Measurements from ENCODE around the gene PHACTR3. TPM values are rescaled to one million over a fixed set of nuclear protein-coding genes. Genes with fewer than 3 reads are reported as not detected.

Gene PHACTR3
- total RNA-seq, 4 donors from 2014 or later, result 0.54 to 0.81 (median 0.59) TPM; not detected in 1

DNA sequence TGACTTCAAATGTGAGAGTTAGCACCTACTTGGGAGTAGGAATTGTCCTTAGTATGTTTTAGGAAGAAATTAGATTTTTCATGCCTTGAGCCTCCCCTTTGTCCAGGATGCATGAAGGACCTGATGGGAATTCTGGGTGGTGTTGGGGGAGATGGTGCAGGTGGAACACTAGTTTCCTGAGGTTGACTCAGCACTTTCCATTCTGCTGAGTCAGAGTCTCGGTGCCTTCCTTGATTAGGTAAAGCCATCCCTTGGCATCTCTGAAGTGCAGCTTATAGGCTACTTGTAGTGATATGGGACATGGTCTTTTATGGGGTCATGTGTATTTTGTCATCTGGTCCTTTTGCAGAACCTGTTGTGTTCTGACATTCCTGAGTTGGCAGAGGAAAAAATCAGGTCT, 105.3 kb downstream of the PHACTR3 start:
- no peak for ATAC-seq
- no peak overlapping the region for H3K27ac ChIP-seq
- peaks cover 25% of the 10 kb centered on the region for H3K27me3 ChIP-seq
- H3K4me3 ChIP-seq, result no peak overlapping the region
- no peaks in the 10 kb centered on the region for H3K4me1 ChIP-seq
- WGBS, 2 donors (ENCODE audit: low coverage in 1 of 2), result no CpG with 5 or more reads among the region's 1 CpG
- TF ChIP-seq POLR2A (IDR thresholded peaks at IDR 0.05), result no peak
- no peak for TF ChIP-seq CTCF (IDR thresholded peaks at IDR 0.05)
- no peak for TF ChIP-seq EP300 (IDR thresholded peaks at IDR 0.05)
- TF ChIP-seq POLR2AphosphoS5 (IDR thresholded peaks at IDR 0.05), result no peak
- peaks cover 0 to 6% (median 0%) of the 10 kb centered on the region in 3 donors for H3K9me3 ChIP-seq
- H3K36me3 ChIP-seq, result no peaks in the 10 kb centered on the region

DNA sequence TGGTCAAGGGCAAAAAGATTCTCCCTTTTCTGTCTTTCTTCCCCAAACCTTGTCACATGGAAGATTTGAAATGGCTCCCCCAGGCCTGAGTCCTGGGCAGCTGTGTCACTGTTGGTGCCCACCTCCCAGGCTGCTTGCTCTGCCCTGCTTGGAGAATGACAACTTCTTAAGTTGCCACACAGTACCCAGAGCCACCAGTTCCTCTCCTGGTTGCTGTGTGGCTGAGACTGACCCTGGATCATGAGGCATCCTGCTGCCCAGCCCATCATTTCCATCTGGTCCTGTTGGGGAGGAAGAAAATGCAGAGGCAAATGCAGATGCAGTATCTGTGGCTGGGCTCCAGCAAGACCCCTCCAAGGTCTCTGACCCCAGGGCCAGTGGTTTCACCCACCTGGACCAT, 113.7 kb downstream of the PHACTR3 start:
- no peaks in the 10 kb centered on the region for H3K4me1 ChIP-seq
- no peaks in the 10 kb centered on the region for H3K9me3 ChIP-seq
- H3K27me3 ChIP-seq, result peaks cover 13% of the 10 kb centered on the region
- H3K27ac ChIP-seq, result no peak overlapping the region
- no peak overlapping the region for H3K4me3 ChIP-seq
- TF ChIP-seq POLR2A (IDR thresholded peaks at IDR 0.05) (no peak), EP300 (IDR thresholded peaks at IDR 0.05) (no peak), POLR2AphosphoS5 (IDR thresholded peaks at IDR 0.05) (no peak), CTCF (IDR thresholded peaks at IDR 0.05) (no peak)
- no peak for ATAC-seq
- no peaks in the 10 kb centered on the region for H3K36me3 ChIP-seq

DNA sequence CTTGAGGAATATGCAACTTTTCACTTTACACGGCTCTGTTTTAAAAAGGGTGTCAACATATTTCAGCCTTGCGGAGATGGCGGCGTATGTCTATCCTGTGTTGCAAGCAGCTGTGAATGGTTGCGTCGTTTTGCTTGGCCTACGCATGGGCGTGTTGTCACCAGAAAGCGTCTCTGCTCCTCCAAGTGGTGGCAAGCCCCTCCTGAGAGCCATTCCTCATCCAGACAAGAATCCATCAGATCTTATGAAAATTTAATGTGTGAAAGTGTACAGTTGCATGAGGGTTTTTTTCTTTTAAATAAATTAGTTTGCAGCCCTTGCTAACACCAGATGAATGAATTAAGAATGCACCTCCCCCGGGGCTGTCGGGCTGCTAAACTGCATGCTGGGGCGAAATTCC, 114.4 kb downstream of the PHACTR3 start:
- Histone ChIP-seq H3K27ac (no peak overlapping the region), H3K4me1 (no peaks in the 10 kb centered on the region), H3K9me3 (no peaks in the 10 kb centered on the region), H3K36me3 (no peaks in the 10 kb centered on the region), H3K27me3 (peaks cover 13% of the 10 kb centered on the region), H3K4me3 (no peak overlapping the region)
- ATAC-seq, result no peak
- WGBS, 2 donors (ENCODE audit: low coverage in 1 of 2), result 89% methylated on average over 9 to 12 of the region's 12 CpGs
- TF ChIP-seq CTCF (IDR thresholded peaks at IDR 0.05) (no peak), POLR2A (IDR thresholded peaks at IDR 0.05) (no peak), EP300 (IDR thresholded peaks at IDR 0.05) (no peak), POLR2AphosphoS5 (IDR thresholded peaks at IDR 0.05) (no peak)

DNA sequence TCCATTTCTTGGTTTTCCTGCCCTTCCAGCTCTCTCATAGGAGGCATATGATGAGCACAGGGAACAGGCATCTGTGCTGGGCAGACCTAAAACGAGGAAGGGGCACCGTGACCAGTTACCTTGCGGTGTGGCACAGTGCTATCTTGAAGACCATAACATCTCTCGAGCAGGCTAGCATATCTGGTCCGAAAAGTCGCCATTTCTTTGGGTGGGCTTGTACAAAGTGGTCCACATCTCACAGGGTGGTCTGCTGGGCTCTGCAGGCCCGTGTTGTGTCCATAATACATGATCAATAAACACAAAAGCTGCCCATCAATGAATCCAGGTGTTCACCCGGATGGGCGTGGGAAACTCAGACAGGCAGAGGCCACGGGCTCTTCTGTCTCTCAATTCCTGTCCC, 115.7 kb downstream of the PHACTR3 start:
- no peak for TF ChIP-seq EP300 (IDR thresholded peaks at IDR 0.05)
- TF ChIP-seq POLR2A (IDR thresholded peaks at IDR 0.05), result no peak
- no peak for TF ChIP-seq CTCF (IDR thresholded peaks at IDR 0.05)
- TF ChIP-seq POLR2AphosphoS5 (IDR thresholded peaks at IDR 0.05), result no peak
- no peak overlapping the region for H3K27ac ChIP-seq
- no peaks in the 10 kb centered on the region for H3K36me3 ChIP-seq
- no peak overlapping the region for H3K4me3 ChIP-seq
- no peaks in the 10 kb centered on the region for H3K9me3 ChIP-seq
- ATAC-seq, result no peak
- WGBS, 2 donors (ENCODE audit: low coverage in 1 of 2), result 100% methylated on average over 1 to 2 of the region's 10 CpGs
- H3K4me1 ChIP-seq, result no peaks in the 10 kb centered on the region
- peaks cover 21% of the 10 kb centered on the region for H3K27me3 ChIP-seq

- Histone ChIP-seq H3K9me3 (no peaks in the 10 kb centered on the region), H3K4me3 (no peak overlapping the region), H3K27me3 (peaks cover 29% of the 10 kb centered on the region), H3K27ac (no peak overlapping the region), H3K36me3 (no peaks in the 10 kb centered on the region), H3K4me1 (no peaks in the 10 kb centered on the region)
- WGBS, 2 donors (ENCODE audit: low coverage in 1 of 2), result 85 to 91% methylated on average over 4 to 5 of the region's 7 CpGs
- no peak for TF ChIP-seq POLR2AphosphoS5 (IDR thresholded peaks at IDR 0.05)
- no peak for ATAC-seq
Measured at GRCh38 chr20:59721386-59721785, 117.0 kb downstream of the PHACTR3 start.

Measured in gastroesophageal sphincter (tissue), 4 donors.